ENCODE data around the gene FOXN3. TPM values are rescaled to one million over a fixed set of nuclear protein-coding genes. Genes with fewer than 3 reads are reported as not detected.

FOXN3 gene
- polyA plus RNA-seq, 1 of the 3 experiments (the other 2 are of a cell fraction), result 9.8 TPM

DNA sequence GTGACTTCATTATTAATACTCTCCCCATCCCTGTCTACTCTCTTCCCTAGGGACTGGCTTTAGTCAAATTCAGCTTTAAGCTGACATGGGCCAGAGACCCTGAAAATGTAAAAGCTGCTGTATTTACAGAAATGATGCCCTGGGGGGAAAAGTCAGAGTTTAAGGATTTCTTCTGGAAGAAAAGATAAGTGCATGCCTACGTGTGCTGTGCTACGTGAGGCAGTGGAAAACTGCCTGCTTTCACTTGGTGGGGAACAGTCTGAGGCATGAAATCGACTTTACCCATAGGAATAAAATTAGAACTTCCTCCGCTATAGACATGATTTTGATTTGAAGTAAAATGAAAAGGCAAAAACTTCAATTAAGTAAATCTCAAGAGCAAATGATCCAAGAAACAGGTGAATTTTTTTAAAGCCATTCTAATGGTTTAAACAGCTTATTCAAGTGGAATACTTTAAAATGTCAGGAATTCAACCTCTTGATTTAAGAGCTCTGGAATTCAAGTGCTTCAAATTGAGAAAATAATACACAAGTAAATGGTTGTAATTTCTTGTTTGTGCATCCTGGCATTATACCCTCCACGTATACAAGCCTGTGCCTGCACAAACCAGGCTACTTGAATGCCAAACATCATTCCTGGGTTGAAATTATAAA is 168.5 kb downstream of the FOXN3 start:
- Histone ChIP-seq H3K4me3 (ENCODE audit: low read depth in 2 of 2, low read length in 1 of 2) (no peak overlapping the region), H2AFZ (ENCODE audit: low read depth) (no peak overlapping the region), H3K4me2 (no peak overlapping the region), H3K79me2 (ENCODE audit: insufficient read depth) (no peaks in the 10 kb centered on the region), H3K9me2 (no peaks in the 10 kb centered on the region), H3K9me3 (no peaks in the 10 kb centered on the region), H3K4me1 (ENCODE audit: control insufficient read depth in 1 of 2, insufficient read depth in 2 of 2, low read depth in 1 of 2, low read length in 1 of 2) (peaks cover 8 to 21% of the 10 kb centered on the region in 2 experiments; a peak in 3 of 4 replicates), H4K20me1 (ENCODE audit: insufficient read depth) (no peaks in the 10 kb centered on the region), H3F3A (replicated peaks; ENCODE audit: insufficient read depth) (no peaks in the 10 kb centered on the region), H3K36me3 (replicated peaks in 1 of 2; ENCODE audit: control insufficient read depth in 1 of 2, insufficient read depth in 2 of 2, low read length in 1 of 2) (no peaks in the 10 kb centered on the region), H3K27ac (ENCODE audit: low read depth in 2 of 2, low read length in 1 of 2) (peak overlapping the region in 1 of 2 experiments; percentile 48; a peak in 2 of 4 replicates), H3K27me3 (ENCODE audit: insufficient read depth) (no peaks in the 10 kb centered on the region), H3K9ac (no peak overlapping the region)
- DNase-seq, result peak; percentile 23
- 80% methylated on average over 5 of the region's 5 CpGs for WGBS (ENCODE audit: low lambda C conversion rate)
- ChIA-PET CTCF (interaction anchor here (0.9 to 1.9 kb wide), 2 partner anchors 12 to 170 kb away, joined by 3 to 5 read pairs; no protein-coding TSS in a partner anchor), POLR2A (no interaction called here)
- TF ChIP-seq RCOR1 (IDR thresholded peaks at IDR 0.05; ENCODE audit: low read length), result peak; percentile 22; the same call in 1 of the 2 replicates
- TF ChIP-seq, protein P1, sequence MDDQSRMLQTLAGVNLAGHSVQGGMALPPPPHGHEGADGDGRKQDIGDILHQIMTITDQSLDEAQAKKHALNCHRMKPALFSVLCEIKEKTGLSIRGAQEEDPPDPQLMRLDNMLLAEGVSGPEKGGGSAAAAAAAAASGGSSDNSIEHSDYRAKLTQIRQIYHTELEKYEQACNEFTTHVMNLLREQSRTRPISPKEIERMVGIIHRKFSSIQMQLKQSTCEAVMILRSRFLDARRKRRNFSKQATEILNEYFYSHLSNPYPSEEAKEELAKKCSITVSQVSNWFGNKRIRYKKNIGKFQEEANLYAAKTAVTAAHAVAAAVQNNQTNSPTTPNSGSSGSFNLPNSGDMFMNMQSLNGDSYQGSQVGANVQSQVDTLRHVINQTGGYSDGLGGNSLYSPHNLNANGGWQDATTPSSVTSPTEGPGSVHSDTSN (IDR thresholded peaks at IDR 0.05), result no peak
- TF ChIP-seq FOXJ3 (CRISPR knock-in tag; IDR thresholded peaks at IDR 0.05), result 0 out of 2 replicates have a peak, but pooled peaks have one; percentile 31

DNA sequence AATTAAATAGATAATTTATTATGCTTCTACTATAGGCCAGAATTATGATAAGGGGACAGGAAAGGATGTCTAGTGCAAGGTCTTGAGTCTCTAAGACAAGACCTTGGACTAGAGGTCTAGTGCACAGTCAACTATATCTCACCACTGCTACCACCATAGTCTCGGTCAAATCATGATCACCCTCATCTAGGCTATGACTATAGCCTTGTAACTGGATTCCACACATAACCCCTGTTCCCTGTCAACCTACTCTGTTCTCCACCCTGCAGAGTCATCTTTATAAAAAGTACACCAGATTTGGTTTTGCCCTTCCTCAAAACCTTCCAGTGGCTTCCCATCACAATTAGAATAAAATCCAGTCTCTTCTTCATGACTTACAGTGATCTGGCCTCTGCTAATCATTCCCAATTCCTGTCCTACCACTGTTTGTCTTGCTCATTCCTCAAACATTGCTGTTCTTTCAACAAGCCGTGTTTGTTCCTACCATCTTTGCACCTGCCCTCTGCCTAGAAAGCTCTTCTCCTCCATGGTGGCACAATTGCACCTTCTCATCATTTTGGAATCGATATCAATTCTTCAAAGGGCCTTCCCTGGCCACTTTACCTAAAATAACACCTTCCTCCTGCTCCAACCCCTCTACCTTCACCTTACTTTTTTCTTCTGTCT is 169.4 kb downstream of the FOXN3 start:
- TF ChIP-seq, protein P1 (IDR thresholded peaks at IDR 0.05), result no peak
- TF ChIP-seq RFX5 (IDR thresholded peaks at IDR 0.05; ENCODE audit: low read length) (no peak), GATA2 (CRISPR knock-in tag; IDR thresholded peaks at IDR 0.05) (no peak), NFIC (IDR thresholded peaks at IDR 0.05; ENCODE audit: borderline replicate concordance) (no peak), SMC3 (IDR thresholded peaks at IDR 0.05; ENCODE audit: low read depth, low read length) (no peak), EZH2phosphoT487 (IDR thresholded peaks at IDR 0.05; ENCODE audit: borderline replicate concordance, low read depth) (no peak)
- Histone ChIP-seq H3K79me2 (ENCODE audit: insufficient read depth) (no peaks in the 10 kb centered on the region), H4K20me1 (ENCODE audit: insufficient read depth) (no peaks in the 10 kb centered on the region), H3K4me2 (no peak overlapping the region), H3K9ac (no peak overlapping the region), H3K9me2 (no peaks in the 10 kb centered on the region), H3K9me3 (no peaks in the 10 kb centered on the region), H3F3A (replicated peaks; ENCODE audit: insufficient read depth) (no peaks in the 10 kb centered on the region), H3K4me3 (ENCODE audit: low read depth in 2 of 2, low read length in 1 of 2) (no peak overlapping the region), H3K36me3 (replicated peaks in 1 of 2; ENCODE audit: control insufficient read depth in 1 of 2, insufficient read depth in 2 of 2, low read length in 1 of 2) (no peaks in the 10 kb centered on the region), H2AFZ (ENCODE audit: low read depth) (no peak overlapping the region), H3K27me3 (ENCODE audit: insufficient read depth) (no peaks in the 10 kb centered on the region), H3K27ac (ENCODE audit: low read depth in 2 of 2, low read length in 1 of 2) (no peak overlapping the region; a peak in 1 of 4 replicates), H3K4me1 (ENCODE audit: control insufficient read depth in 1 of 2, insufficient read depth in 2 of 2, low read depth in 1 of 2, low read length in 1 of 2) (peaks cover 8 to 14% of the 10 kb centered on the region in 2 experiments; a peak in 3 of 4 replicates)
- ChIA-PET POLR2A (no interaction called here), CTCF (interaction anchor here (1.9 kb wide), 1 partner anchor 13 kb away, joined by 5 read pairs; no protein-coding TSS in a partner anchor)
- no peak for DNase-seq
- 88% methylated on average over 3 of the region's 3 CpGs for WGBS (ENCODE audit: low lambda C conversion rate)

Measured in SK-N-SH (cell line).